Middle frontal gyrus (tissue), 1 donor: Measurements from ENCODE around the gene IGSF3.

Experiments used
- DNase-seq: peaks from one replicate; pipeline ENCODE4 v3.0.0-alpha.2; 2015; ENCODE audit warnings: low spot score; ENCODE audit errors: extremely low spot score

IGSF3 gene

GRCh38 chr1:116667575-116668105 lies at the start of gene IGSF3:
Gene IGSF3 (minus strand): TSS chr1:116667733. CDS start chr1:116666326, 1,407 bp downstream.
- DNase-seq = no peak

- no peak for DNase-seq
Measured at GRCh38 chr1:116717318-116717717, 49.8 kb upstream of the IGSF3 start.

GRCh38 chr1:116716391-116716790 lies 48.9 kb upstream of the IGSF3 start:
- DNase-seq = no peak

GRCh38 chr1:116713474-116713873 lies 45.9 kb upstream of the IGSF3 start:
- DNase-seq = no peak

GRCh38 chr1:116712510-116712909 lies 45.0 kb upstream of the IGSF3 start:
- DNase-seq = no peak

- DNase-seq = no peak
Measured at GRCh38 chr1:116711263-116711840, 43.8 kb upstream of the IGSF3 start.

- no peak for DNase-seq
Measured at GRCh38 chr1:116710420-116711262, 43.1 kb upstream of the IGSF3 start.

- DNase-seq = no peak
Measured at GRCh38 chr1:116709666-116710167, 42.2 kb upstream of the IGSF3 start.

- DNase-seq = no peak
Measured at GRCh38 chr1:116708255-116708900, 40.8 kb upstream of the IGSF3 start.

- no peak for DNase-seq
Measured at GRCh38 chr1:116706841-116707240, 39.3 kb upstream of the IGSF3 start.

GRCh38 chr1:116706123-116706522 lies 38.6 kb upstream of the IGSF3 start:
- no peak for DNase-seq

GRCh38 chr1:116704278-116704677 lies 36.7 kb upstream of the IGSF3 start:
- DNase-seq = no peak

- DNase-seq = no peak
Measured at GRCh38 chr1:116699605-116700004, 32.1 kb upstream of the IGSF3 start.

GRCh38 chr1:116698244-116698595 lies 30.7 kb upstream of the IGSF3 start:
- DNase-seq = no peak

GRCh38 chr1:116697548-116698243 lies 30.2 kb upstream of the IGSF3 start:
- no peak for DNase-seq

- DNase-seq = no peak
Measured at GRCh38 chr1:116694524-116694923, 27.0 kb upstream of the IGSF3 start.

GRCh38 chr1:116693759-116694480 lies 26.4 kb upstream of the IGSF3 start:
- DNase-seq = no peak

GRCh38 chr1:116692879-116693278 lies 25.3 kb upstream of the IGSF3 start:
- DNase-seq = no peak

- no peak for DNase-seq
Measured at GRCh38 chr1:116690849-116691406, 23.4 kb upstream of the IGSF3 start.

GRCh38 chr1:116690396-116690848 lies 22.9 kb upstream of the IGSF3 start:
- no peak for DNase-seq
